Measurements from ENCODE around the gene GPS1.
"Not testable (repeated sequence)": the region's sequence is repeated elsewhere in the genome, so short reads cannot be mapped to it uniquely, and the experiment has no call there.

Gene GPS1

DNA sequence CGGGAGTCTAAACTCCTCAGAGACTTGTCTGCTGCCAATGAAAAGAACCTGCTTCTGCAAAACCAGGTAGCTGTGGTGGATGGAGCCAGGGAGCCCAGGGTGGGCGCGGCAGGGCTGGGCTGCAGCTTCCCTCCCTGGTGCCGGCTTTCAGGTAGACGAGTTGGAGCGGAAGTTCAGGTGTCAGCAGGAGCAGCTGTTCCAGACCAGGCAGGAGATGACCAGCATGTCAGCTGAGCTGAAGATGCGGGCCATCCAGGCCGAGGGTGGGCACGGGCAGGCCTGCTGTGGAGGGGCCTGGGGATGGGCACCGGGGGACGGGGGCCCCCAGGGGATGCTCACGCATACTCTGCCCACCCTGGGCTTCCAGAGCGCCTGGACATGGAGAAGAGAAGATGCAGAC, 23.5 kb upstream of the GPS1 start:
- no peak for DNase-seq (ENCODE audit: low read depth, low spot score)

DNA sequence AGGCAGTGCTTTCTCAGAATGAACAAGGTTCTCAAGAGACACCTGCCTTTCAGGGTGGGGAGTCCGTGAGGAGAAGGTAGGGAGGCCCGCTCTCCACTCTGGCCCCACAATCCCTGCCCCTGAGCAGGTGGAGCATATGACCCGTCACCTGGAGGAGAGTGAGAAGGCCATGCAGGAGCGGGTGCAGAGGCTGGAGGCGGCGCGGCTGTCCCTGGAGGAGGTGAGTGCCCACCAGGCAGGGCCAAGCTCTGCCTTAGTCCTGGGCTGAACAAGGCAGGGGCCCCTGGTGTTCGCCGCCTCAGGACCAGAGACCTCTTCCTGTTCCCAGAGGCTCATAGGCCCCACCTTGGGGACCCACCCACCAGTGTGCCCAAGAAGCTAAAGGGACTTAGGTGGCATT, 22.7 kb upstream of the GPS1 start:
- DNase-seq (ENCODE audit: low read depth, low spot score) = no peak

DNA sequence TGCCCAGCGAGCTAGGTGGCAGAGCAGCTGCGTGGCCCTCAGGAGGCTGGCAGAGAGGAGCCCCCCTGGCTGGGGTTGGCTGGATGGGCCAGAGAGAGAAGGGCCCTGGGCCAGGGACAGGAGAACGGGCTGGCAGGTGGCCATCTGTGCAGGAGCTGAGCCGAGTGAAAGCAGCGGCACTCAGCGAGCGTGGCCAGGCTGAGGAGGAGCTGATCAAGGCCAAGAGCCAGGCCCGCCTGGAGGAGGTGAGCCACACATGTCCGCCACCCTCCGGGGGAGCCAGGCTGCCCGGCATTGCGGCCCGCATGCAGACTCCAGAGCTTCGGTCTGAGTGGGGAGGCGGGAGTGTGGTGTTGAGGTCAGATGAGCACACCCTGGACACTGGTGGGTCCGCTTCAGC, 22.3 kb upstream of the GPS1 start:
- DNase-seq (ENCODE audit: low read depth, low spot score) = no peak

DNA sequence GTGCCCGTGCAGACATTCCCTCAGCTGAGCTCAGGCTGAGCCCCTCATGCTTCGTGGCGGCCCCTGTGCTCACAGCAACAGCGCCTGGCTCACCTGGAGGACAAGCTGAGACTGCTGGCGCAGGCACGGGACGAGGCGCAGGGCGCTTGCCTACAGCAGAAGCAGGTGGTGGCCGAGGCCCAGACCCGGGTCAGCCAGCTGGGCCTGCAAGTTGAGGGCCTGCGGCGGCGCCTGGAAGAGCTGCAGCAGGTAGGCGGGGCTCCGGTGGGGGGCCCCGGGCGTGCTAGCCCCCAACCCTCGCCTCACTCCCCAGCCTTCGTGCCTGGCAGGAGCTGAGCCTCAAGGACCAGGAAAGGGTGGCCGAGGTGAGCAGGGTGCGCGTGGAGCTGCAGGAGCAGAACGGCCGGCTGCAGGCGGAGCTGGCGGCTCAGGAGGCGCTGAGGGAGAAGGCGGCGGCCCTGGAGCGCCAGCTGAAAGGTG, 21.7 kb upstream of the GPS1 start:
- no peak for DNase-seq (ENCODE audit: low read depth, low spot score)

- DNase-seq (ENCODE audit: low read depth, low spot score) = peak; percentile 94
These were observed 21.0 kb upstream of the GPS1 start for GRCh38 chr17:82030470-82031302.

- peak; percentile 73 for DNase-seq (ENCODE audit: low read depth, low spot score)
These were observed 20.3 kb upstream of the GPS1 start, which contains the start of gene RAC3 for GRCh38 chr17:82031303-82031884. TSS of gene RAC3 (plus strand) at chr17:82031678. CDS start at chr17:82031762, 84 bp downstream.

- peak; percentile 29 for DNase-seq (ENCODE audit: low read depth, low spot score)
These were observed 19.6 kb upstream of the GPS1 start for GRCh38 chr17:82031885-82032627.

GRCh38 chr17:82033359-82034085, 18.2 kb upstream of the GPS1 start:
- no peak for DNase-seq (ENCODE audit: low read depth, low spot score)

DNA sequence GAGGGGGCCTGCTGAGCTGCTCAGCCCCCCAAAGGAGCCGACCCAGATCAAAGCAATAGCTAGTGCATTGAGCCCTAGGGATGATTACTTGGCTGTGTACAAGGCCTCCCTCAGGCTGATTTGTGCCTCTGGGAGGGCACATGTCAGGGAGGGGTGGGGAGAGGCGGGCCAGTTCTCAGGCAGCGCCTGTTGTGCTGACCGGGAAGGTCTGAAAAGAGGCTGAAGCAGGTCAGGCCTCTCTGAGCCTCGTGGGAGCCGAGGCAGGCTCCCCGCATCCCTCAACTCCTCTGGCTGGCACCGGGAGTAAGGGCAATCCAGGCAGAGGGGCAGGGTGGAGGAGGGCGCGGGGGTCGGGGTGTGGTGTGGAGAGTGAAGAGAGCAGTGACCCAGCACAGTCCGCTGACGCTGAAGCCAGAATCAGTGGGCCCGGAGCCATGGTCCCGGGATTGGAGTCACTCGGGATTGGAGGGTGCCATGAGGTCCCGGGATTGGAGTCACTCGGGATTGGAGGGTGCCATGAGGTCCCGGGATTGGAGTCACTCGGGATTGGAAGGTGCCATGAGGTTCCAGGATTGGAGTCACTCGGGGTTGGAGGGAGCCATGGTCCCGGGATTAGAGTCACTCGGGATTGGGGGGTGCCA, 17.2 kb upstream of the GPS1 start:
- DNase-seq (ENCODE audit: low read depth, low spot score) = no peak

DNA sequence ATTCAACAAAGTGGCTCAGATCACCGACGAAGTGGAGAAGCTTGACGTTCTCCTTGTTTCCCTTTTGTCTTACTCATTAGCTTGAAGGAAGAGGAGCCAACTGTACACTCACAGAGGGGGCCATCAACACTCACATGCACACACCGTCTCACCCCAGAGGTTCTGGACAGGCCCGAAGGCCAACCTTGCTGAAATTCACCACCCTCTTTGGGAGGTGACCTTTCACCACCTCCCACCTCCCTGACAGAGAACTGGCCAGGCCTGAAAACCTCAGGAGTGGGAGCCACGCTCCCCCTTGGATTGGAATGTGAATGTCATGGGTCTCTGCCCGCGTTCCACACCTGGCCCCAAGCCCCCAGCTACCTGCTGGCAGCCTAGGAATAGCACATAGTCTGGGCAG, 16.2 kb upstream of the GPS1 start:
- DNase-seq (ENCODE audit: low read depth, low spot score) = no peak

DNA sequence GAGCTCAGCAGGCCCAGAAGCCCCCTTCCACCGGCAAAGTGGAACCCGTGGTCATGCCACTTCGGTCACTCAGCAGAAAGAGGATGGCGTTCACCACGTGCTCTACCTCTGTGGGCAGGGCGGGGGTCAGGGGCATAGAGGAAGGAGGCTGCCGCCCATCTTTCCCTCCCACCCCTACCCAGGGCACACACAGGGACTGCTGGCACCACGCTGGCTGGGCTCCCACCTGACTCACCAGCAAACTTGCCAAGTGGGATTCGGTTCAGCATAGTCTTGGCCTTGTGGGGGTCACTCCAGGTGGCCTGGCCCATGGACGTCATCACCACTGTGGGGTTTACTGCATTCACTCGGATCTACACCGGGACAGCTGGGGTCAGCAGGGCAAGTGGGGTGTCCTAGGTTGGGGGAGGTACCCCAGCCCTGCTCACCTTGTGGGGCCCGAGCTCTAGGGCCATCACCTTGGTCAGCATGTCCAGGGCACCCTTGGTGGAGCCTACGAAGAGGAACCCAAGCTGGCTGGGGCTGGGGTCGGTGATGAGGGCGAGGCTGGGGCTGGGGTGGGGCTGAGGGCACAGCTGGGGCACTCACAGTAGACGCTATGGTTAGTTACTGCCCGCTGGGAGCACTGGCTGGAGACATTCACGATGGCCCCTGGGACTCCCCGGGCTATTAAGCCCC, 15.6 kb upstream of the GPS1 start:
- DNase-seq (ENCODE audit: low read depth, low spot score) = no peak

DNA sequence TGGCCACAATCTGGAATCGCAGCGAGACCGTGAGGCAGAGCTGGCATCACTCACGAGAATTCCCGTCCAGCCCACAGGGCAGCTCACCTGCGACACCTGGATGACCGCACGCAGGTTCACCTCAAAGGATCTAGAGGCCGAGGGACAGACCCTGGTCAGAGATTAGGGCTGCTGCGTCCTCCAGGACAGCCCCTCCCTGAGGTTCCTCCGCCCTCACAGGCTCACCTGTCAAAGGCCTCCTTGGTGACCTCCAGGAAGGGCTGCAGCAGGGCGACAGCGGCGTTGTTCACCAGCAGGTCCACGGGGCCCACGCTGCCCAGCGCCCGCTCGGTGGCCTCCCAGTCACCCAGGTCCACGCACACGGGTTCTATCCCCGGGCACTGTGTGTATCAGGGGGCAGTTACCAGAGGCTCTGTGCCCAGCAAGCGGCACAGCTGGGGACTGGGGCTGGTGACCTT, 15.0 kb upstream of the GPS1 start:
- DNase-seq (ENCODE audit: low read depth, low spot score) = no peak

DNA sequence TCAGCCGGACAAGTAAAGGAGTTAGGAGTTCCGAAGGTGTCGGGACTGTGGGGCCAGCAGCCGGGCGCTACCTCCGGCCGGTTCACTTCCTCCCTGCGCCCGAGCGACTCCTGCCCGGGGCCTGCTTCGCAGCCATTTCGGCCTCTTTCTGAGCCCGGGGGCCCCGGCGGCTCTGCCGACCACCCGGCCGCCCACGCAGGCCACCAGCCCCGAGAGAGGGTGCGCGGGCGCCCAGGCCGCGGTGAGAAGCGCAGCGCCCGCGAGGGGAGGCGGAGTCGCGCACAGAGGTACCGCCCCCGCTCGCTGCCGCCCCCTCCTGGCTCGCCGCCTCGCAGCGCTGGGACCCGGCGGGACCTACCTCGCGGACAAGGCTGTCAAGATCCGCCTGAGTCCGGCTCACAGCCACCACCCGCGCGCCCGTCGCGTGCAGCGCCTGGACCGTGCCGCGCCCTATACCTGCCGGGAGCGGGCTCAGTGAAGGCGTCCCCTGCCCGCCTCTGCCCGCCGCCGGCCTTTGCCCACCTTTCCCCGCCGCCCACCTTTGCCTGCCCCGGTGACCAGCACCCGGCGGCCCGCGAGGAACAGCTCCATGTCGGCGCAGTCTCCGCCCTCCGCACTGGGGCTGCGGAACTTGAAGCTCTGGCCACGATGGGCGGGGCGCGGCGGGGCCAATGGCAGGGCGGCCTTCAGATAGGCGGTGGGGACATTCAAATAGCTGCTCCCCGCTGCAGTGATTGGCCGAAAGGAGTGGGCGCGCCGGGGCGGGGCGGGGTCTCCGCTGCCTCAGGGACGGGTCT, 14.4 kb upstream of the GPS1 start, which contains the start of gene DCXR:
TSS of gene DCXR (minus strand) at position 606 of the 797 bp plus-strand sequence. CDS start at position 591, 15 bp downstream.
- peak; percentile 98 for DNase-seq (ENCODE audit: low read depth, low spot score)

DNA sequence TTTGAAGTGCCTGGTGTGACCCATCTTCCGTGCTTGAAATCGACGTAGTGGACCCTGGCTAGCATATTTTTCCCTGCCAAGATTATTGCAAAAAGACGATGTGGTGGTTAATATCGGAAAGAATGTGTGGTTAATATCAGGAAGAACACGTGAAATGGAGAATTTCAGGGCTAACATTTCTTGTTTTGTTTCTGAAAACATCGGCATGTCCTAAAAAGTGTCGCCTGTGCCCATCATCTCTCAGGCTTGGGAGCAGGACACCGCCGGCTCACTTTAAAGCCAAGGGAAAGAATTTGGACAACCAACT, 13.9 kb upstream of the GPS1 start:
- no peak for DNase-seq (ENCODE audit: low read depth, low spot score)

DNA sequence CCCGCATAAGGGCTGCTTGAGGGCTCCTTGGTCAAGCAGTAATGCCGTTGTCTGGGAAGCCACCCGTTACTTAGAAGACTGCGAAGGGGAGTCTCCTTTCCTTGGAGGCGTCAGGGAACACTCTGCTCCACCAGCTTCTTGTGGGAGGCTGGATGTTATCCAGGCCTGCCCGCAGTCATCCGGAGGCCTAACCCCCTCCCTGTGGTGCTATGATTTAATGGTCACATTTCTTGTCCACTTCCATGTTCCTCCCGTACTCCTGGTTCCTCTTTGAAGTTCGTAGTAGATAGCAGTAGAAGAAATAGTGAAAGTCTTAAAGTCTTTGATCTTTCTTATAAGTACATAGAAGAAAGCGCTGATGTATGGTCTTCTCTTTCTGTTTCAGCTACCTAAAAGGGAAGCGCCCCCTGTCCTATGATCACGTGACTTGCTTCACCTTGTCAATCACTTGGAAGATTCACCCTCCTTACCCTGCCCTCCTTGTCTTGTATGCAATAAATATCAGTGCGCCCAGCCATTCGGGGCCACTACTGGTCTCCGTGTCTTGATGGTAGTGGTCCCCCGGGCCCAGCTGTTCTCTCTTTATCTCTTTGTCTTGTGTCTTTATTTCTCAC, 12.8 kb upstream of the GPS1 start:
- not testable (repeated sequence) for DNase-seq (ENCODE audit: low read depth, low spot score)

DNA sequence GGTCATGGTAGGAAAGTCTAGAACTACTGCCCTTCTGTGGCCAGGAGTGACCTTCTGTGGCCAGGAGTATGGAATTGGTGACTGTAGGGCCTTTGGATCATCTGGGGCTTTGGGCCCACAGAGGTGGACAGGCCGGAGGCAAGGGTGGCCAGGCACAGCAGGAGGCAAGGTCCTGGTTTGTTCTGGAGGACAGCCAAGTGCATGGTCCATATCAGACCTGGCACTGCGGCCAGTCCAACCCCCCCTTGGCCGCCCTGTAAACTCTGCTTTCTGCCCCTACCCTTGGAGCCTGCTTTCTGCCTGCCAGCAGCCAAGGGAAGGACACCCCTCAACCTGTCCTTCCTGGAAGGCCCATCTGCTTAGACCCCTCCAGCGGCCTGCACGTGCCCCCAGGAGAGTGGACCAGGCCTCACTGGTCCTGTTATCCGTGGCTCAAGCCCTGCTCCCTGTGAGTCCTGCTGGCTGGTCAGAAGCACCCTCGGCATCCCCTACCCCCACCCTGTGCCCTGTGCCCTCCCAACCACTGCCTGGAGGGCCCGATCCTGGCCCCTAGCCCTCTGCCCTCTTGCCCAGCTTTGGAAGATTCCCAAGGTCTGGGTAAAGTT, 11.9 kb upstream of the GPS1 start:
- DNase-seq (ENCODE audit: low read depth, low spot score) = no peak

- no peak for DNase-seq (ENCODE audit: low read depth, low spot score)
These were observed 10.4 kb upstream of the GPS1 start for GRCh38 chr17:82041144-82041814.

DNA sequence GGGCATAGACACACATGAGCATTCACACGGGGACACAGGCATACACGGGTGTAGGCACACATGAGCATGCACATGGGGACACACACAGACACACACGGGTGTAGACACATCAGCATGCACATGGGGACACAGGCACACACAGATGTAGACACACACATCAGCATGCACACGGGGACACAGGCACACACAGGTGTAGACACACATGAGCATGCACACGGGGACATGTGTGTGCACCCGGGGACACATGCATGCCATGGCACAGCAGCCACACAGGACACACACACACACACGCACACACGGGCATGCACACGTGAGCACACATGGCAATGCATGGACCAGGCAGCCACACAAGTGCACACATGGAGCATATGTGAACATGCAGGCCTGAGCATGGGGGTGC, 9.0 kb upstream of the GPS1 start:
- no peak for DNase-seq (ENCODE audit: low read depth, low spot score)
